Measurements from ENCODE around the gene ITGA2B.

- TF ChIP-seq CTCF (conservative IDR thresholded peaks at IDR 0.05 in 1 of 2, IDR thresholded peaks at IDR 0.05 in 1 of 2; ENCODE audit: low read depth in 1 of 2, low read length in 2 of 2) (no peak), EZH2 (IDR thresholded peaks at IDR 0.05; ENCODE audit: low read length, missing control alignments) (no peak)
Observed at GRCh38 chr17:44327715-44328449, 61.6 kb downstream of the ITGA2B start.
